Calu3 (cell line): ENCODE data around the gene USP32. TPM values are rescaled to one million over a fixed set of nuclear protein-coding genes. Genes with fewer than 3 reads are reported as not detected.

ENCODE experiments used
- BruUV-seq: library from RNA; stranded (reverse); fragments of 400-500 nt; replicated peaks from 2 replicates; lab custom pipeline; 2021; lab: Mats Ljungman, UMichigan
- CTCF ChIA-PET: fragments of 300-600 bp; sonication (Branson Sonifier 250); formaldehyde crosslinking; loops from one replicate; lab custom pipeline; 2022; ENCODE audit warnings: antibody characterized with exemption; lab: Charles Lee
- DNase-seq: peaks from one replicate; pipeline ENCODE4 v3.0.0; 2022
- H3K27ac Mint-ChIP-seq: one replicate; pipeline ENCODE4 v1.8.0; 2022; ENCODE audit warnings: mixed read lengths; ENCODE audit not compliant: unreplicated experiment
- H3K27me3 Mint-ChIP-seq: one replicate; pipeline ENCODE4 v1.8.0; 2022; ENCODE audit warnings: mixed read lengths; ENCODE audit not compliant: unreplicated experiment
- H3K36me3 Mint-ChIP-seq: one replicate; pipeline ENCODE4 v1.8.0; 2022; ENCODE audit warnings: mild to moderate bottlenecking, moderate library complexity, mixed read lengths; ENCODE audit not compliant: insufficient read depth, unreplicated experiment
- H3K4me1 Mint-ChIP-seq: one replicate; pipeline ENCODE4 v1.8.0; 2022; ENCODE audit warnings: mild to moderate bottlenecking, low read depth, mixed read lengths; ENCODE audit not compliant: unreplicated experiment
- H3K4me3 Mint-ChIP-seq: one replicate; pipeline ENCODE4 v1.8.0; 2022; ENCODE audit warnings: mild to moderate bottlenecking, low read depth, moderate library complexity, mixed read lengths; ENCODE audit not compliant: unreplicated experiment
- H3K9me3 Mint-ChIP-seq: one replicate; pipeline ENCODE4 v1.8.0; 2022; ENCODE audit warnings: low read depth, mixed read lengths; ENCODE audit not compliant: unreplicated experiment
- intact Hi-C: fragments of 100-400 bp; cut with micrococcal nuclease; formaldehyde crosslinking; loops from one replicate; pipeline ENCODE4 v1.10.0; 2022; ENCODE audit not compliant: unreplicated experiment
- total RNA-seq: library from RNA; stranded (reverse); gene quantifications from 2 replicates; pipeline ENCODE4 v1.2.3, GENCODE V29; 2022
- TF ChIP-seq, protein P1 (sequence below): fragments of 200-600 bp; IDR thresholded peaks from one replicate; pipeline ENCODE4 v1.8.0; 2022; ENCODE audit warnings: antibody characterized with exemption; ENCODE audit not compliant: unreplicated experiment

USP32 gene
- total RNA-seq, 1 experiment from 2014 or later = 29.6 TPM

- Mint-ChIP-seq H3K27me3 (no peaks in the 10 kb centered on the region), H3K4me1 (no peaks in the 10 kb centered on the region), H3K4me3 (no peak overlapping the region), H3K9me3 (no peaks in the 10 kb centered on the region), H3K36me3 (no peaks in the 10 kb centered on the region), H3K27ac (no peak overlapping the region)
- no TSS peak for BruUV-seq
- TF ChIP-seq, protein P1, sequence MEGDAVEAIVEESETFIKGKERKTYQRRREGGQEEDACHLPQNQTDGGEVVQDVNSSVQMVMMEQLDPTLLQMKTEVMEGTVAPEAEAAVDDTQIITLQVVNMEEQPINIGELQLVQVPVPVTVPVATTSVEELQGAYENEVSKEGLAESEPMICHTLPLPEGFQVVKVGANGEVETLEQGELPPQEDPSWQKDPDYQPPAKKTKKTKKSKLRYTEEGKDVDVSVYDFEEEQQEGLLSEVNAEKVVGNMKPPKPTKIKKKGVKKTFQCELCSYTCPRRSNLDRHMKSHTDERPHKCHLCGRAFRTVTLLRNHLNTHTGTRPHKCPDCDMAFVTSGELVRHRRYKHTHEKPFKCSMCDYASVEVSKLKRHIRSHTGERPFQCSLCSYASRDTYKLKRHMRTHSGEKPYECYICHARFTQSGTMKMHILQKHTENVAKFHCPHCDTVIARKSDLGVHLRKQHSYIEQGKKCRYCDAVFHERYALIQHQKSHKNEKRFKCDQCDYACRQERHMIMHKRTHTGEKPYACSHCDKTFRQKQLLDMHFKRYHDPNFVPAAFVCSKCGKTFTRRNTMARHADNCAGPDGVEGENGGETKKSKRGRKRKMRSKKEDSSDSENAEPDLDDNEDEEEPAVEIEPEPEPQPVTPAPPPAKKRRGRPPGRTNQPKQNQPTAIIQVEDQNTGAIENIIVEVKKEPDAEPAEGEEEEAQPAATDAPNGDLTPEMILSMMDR = no peak
- no peak for DNase-seq
- intact Hi-C loops = no loop called here
- CTCF ChIA-PET = no interaction called here
Measured at GRCh38 chr17:60328679-60329078, 63.3 kb downstream of the USP32 start.

GRCh38 chr17:60327901-60328273 lies 64.0 kb downstream of the USP32 start:
- no peaks in the 10 kb centered on the region for H3K27me3 Mint-ChIP-seq

DNA sequence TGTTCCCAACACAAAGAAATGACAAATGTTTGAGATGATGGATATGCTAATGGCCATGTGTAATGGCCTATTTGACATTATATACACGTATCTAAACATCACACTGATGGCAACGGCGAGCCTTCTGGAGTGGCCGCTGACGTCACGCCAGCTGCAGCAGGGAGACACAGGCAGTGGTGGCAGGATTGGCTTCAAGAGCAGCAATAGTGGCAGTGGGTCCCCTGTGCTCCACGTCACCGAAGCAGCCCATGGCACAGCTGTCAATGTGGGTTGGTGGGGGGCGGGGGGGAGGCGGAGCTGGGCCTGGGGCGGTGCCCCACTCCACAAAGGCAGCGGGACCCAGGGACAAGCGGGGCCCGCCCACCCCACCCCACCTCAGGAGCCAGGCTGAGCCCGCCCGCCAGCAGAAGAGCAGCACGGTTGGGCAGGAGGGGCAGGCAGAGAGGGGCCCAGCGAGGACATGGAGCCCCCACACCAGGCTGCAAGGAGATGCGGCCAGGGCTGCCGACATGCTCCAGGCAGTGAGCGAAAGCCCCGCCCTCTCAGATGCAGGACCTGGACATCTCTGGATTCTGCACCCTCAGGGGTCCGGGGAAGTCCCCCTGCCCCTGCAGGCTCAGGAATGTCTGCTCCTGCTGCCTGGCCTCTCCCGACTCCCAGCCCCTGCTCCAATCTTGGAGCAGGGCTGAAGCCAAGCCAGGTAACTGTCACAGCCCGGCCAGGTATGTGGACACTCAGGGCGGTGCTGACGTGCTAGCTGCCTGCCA lies 64.6 kb downstream of the USP32 start:
- no peak overlapping the region for H3K27ac Mint-ChIP-seq
- intact Hi-C loops = no loop called here
- BruUV-seq = no TSS peak
- no peaks in the 10 kb centered on the region for H3K27me3 Mint-ChIP-seq
- TF ChIP-seq, protein P1 = no peak
- CTCF ChIA-PET = no interaction called here
- H3K4me3 Mint-ChIP-seq = no peak overlapping the region
- H3K4me1 Mint-ChIP-seq = no peaks in the 10 kb centered on the region
- no peak for DNase-seq
- H3K36me3 Mint-ChIP-seq = no peaks in the 10 kb centered on the region
- no peaks in the 10 kb centered on the region for H3K9me3 Mint-ChIP-seq

More at GRCh38 chr17:60327901-60328273, 64.0 kb downstream of the USP32 start:
- H3K4me1 Mint-ChIP-seq = no peaks in the 10 kb centered on the region
- intact Hi-C loops = no loop called here
- CTCF ChIA-PET = no interaction called here
- no TSS peak for BruUV-seq
- H3K36me3 Mint-ChIP-seq = no peaks in the 10 kb centered on the region
- no peaks in the 10 kb centered on the region for H3K9me3 Mint-ChIP-seq
- TF ChIP-seq, protein P1 = no peak
- DNase-seq = no peak
- no peak overlapping the region for H3K4me3 Mint-ChIP-seq
- no peak overlapping the region for H3K27ac Mint-ChIP-seq

GRCh38 chr17:60326702-60327101 lies 65.2 kb downstream of the USP32 start:
- Mint-ChIP-seq H3K9me3 (no peaks in the 10 kb centered on the region), H3K27ac (no peak overlapping the region), H3K4me1 (no peaks in the 10 kb centered on the region), H3K36me3 (no peaks in the 10 kb centered on the region), H3K27me3 (no peaks in the 10 kb centered on the region), H3K4me3 (no peak overlapping the region)
- intact Hi-C loops = no loop called here
- no TSS peak for BruUV-seq
- TF ChIP-seq, protein P1 = no peak
- CTCF ChIA-PET = no interaction called here
- no peak for DNase-seq
